OCI-LY1 (cell line): ENCODE results near the gene SAG.

ENCODE experiments used
- H2AFZ ChIP-seq: fragments of 200-600 bp; sonication (generic), shearing (Covaris generic); 2 replicates; pipeline ENCODE4 v1.6.0; 2014; ENCODE audit warnings: antibody characterized with exemption, mild to moderate bottlenecking, low read length
- H3F3A ChIP-seq: fragments of 200-600 bp; sonication (generic), shearing (Covaris generic); 2 replicates; pipeline ENCODE4 v1.6.0; 2014; ENCODE audit warnings: mild to moderate bottlenecking, antibody characterized with exemption, low read length, moderate library complexity; ENCODE audit not compliant: insufficient read depth
- H3K27ac ChIP-seq: fragments of 200-600 bp; sonication (generic); 2 replicates; pipeline ENCODE4 v1.5.1; 2014; ENCODE audit warnings: low read length, mixed run types, mild to moderate bottlenecking, low read depth; ENCODE audit not compliant: poor library complexity, severe bottlenecking
- H3K27me3 ChIP-seq: fragments of 200-600 bp; sonication (generic); 2 replicates; pipeline ENCODE4 v1.6.0; 2014; ENCODE audit warnings: antibody characterized with exemption, mild to moderate bottlenecking, low read length, moderate library complexity; ENCODE audit not compliant: insufficient read depth
- H3K36me3 ChIP-seq: fragments of 200-600 bp; sonication (generic); 2 replicates; pipeline ENCODE4 v1.6.1; 2014; ENCODE audit warnings: mild to moderate bottlenecking, antibody characterized with exemption, low read length, moderate library complexity, mixed read lengths; ENCODE audit not compliant: insufficient read depth
- H3K4me1 ChIP-seq: fragments of 200-600 bp; sonication (generic); 2 replicates; pipeline ENCODE4 v1.5.1; 2014; ENCODE audit warnings: mild to moderate bottlenecking, low read length, moderate library complexity; ENCODE audit not compliant: insufficient read depth, severe bottlenecking
- H3K4me2 ChIP-seq: fragments of 200-600 bp; sonication (generic), shearing (Covaris generic); 2 replicates; pipeline ENCODE4 v1.6.1; 2014; ENCODE audit warnings: low read length
- H3K4me3 ChIP-seq: fragments of 200-600 bp; sonication (generic); 2 replicates; pipeline ENCODE4 v1.5.1; 2014; ENCODE audit warnings: low read length, low read depth, mild to moderate bottlenecking, mixed read lengths; ENCODE audit not compliant: poor library complexity, severe bottlenecking
- H3K79me2 ChIP-seq: fragments of 200-600 bp; shearing (Covaris generic); 2 replicates; pipeline ENCODE4 v1.6.1; 2016; ENCODE audit warnings: mixed run types, low read length, mixed read lengths; ENCODE audit not compliant: insufficient read depth
- H3K9ac ChIP-seq: fragments of 200-600 bp; sonication (generic), shearing (Covaris generic); 2 replicates; pipeline ENCODE4 v1.6.1; 2014; ENCODE audit warnings: mild to moderate bottlenecking, low read length, mixed read lengths
- H3K9me2 ChIP-seq: fragments of 200-600 bp; sonication (generic), shearing (Covaris generic); 2 replicates; pipeline ENCODE4 v1.6.1; 2014; ENCODE audit warnings: low read depth, mild to moderate bottlenecking, low read length, mixed read lengths
- H3K9me3 ChIP-seq: fragments of 200-600 bp; shearing (Covaris generic); 2 replicates; pipeline ENCODE4 v1.6.1; 2014; ENCODE audit warnings: low read length, mixed read lengths
- H4K20me1 ChIP-seq: fragments of 200-600 bp; sonication (generic), shearing (Covaris generic); 2 replicates; pipeline ENCODE4 v1.6.0; 2016; ENCODE audit warnings: mild to moderate bottlenecking, low read length; ENCODE audit not compliant: insufficient read depth
- CTCF ChIP-seq: fragments of 200-600 bp; sonication (generic), shearing (Covaris generic); IDR thresholded peaks from 2 replicates; pipeline ENCODE4 v1.5.1; 2017; ENCODE audit warnings: mild to moderate bottlenecking, antibody characterized with exemption, low read length, moderate library complexity, mixed read lengths
- EZH2 ChIP-seq: fragments of 200-600 bp; sonication (generic), shearing (Covaris generic); IDR thresholded peaks from 2 replicates; pipeline ENCODE4 v1.8.0; 2017; ENCODE audit warnings: borderline replicate concordance, mixed run types, mild to moderate bottlenecking, antibody characterized with exemption, low read length, moderate library complexity, mixed read lengths

SAG gene

GRCh38 chr2:233353101-233353768 is 45.6 kb downstream of the SAG start:
- Histone ChIP-seq H3K9me2 (no peaks in the 10 kb centered on the region), H3K9me3 (no peaks in the 10 kb centered on the region), H3K4me1 (peaks cover 31% of the 10 kb centered on the region), H3K27ac (no peak overlapping the region), H3K4me2 (peak overlapping the region; percentile 89), H3K79me2 (no peaks in the 10 kb centered on the region), H4K20me1 (0 out of 2 replicates have a peak, but pooled peaks cover 2% of the 10 kb centered on the region), H3K9ac (peak overlapping the region; percentile 68; the same call in 1 of the 2 replicates), H2AFZ (no peak overlapping the region), H3K4me3 (peak overlapping the region; percentile 65), H3K27me3 (no peaks in the 10 kb centered on the region; the same call in 1 of the 2 replicates), H3K36me3 (peaks cover 17% of the 10 kb centered on the region; the same call in 1 of the 2 replicates), H3F3A (no peaks in the 10 kb centered on the region)
- TF ChIP-seq CTCF (no peak), EZH2 (no peak)

- peak within 1 kb of the TSS; percentile 68 for H3K9ac ChIP-seq
- peak; percentile 25 for TF ChIP-seq CTCF
- no peak for TF ChIP-seq EZH2
- no peak within 1 kb of the TSS for H3K27ac ChIP-seq
- H3K9me3 ChIP-seq, result no peaks in the 10 kb centered on the region
- peak within 1 kb of the TSS; percentile 83 for H3K4me3 ChIP-seq
- no peak within 1 kb of the TSS; the same call in 1 of the 2 replicates for H2AFZ ChIP-seq
- peak within 1 kb of the TSS; percentile 97 for H3K4me2 ChIP-seq
- no peaks in the 10 kb centered on the region for H3K79me2 ChIP-seq
- peaks cover 20% of the 10 kb centered on the region for H3K36me3 ChIP-seq
- H3K9me2 ChIP-seq, result no peaks in the 10 kb centered on the region
- no peaks in the 10 kb centered on the region for H3F3A ChIP-seq
- H3K4me1 ChIP-seq, result peaks cover 28% of the 10 kb centered on the region
- 0 out of 2 replicates have a peak, but pooled peaks cover 2% of the 10 kb centered on the region for H4K20me1 ChIP-seq
- H3K27me3 ChIP-seq, result no peaks in the 10 kb centered on the region; the same call in 1 of the 2 replicates
Measured at GRCh38 chr2:233353769-233354499, 46.3 kb downstream of the SAG start, which contains the start of gene DGKD. TSS of gene DGKD (plus strand) at chr2:233354494. CDS start at chr2:233354519, 25 bp downstream.

- H3K4me2 ChIP-seq, result peak overlapping the region; percentile 97
- H3K79me2 ChIP-seq, result no peaks in the 10 kb centered on the region
- no peak for TF ChIP-seq CTCF
- no peak for TF ChIP-seq EZH2
- no peak overlapping the region for H3K27ac ChIP-seq
- H3K36me3 ChIP-seq, result peaks cover 24% of the 10 kb centered on the region
- no peaks in the 10 kb centered on the region; the same call in 1 of the 2 replicates for H3K27me3 ChIP-seq
- H3K9me2 ChIP-seq, result no peaks in the 10 kb centered on the region
- H3K4me3 ChIP-seq, result peak overlapping the region; percentile 83
- 0 out of 2 replicates have a peak, but pooled peaks cover 2% of the 10 kb centered on the region for H4K20me1 ChIP-seq
- no peak overlapping the region for H2AFZ ChIP-seq
- no peaks in the 10 kb centered on the region for H3F3A ChIP-seq
- H3K9me3 ChIP-seq, result no peaks in the 10 kb centered on the region
- peaks cover 27% of the 10 kb centered on the region for H3K4me1 ChIP-seq
- H3K9ac ChIP-seq, result no peak overlapping the region
Measured at GRCh38 chr2:233354500-233354924, 46.9 kb downstream of the SAG start.
